Gastrocnemius medialis (tissue), 4 donors: Measurements from ENCODE around the gene PAPPA.

Experiments used
- POLR2A ChIP-seq, 2 donors: fragments of 450-650 bp; IDR thresholded peaks; one replicate each; pipeline ENCODE4 v1.6.1; 2017; ENCODE audit warnings: antibody characterized with exemption in 2 of 2, mild to moderate bottlenecking in 2 of 2, moderate library complexity in 2 of 2
- TF ChIP-seq, protein P1 (sequence below), 5 experiments: fragments of 450-650 bp in 3 of 5; fragments of 200-600 bp in 2 of 5; sonication (generic) in 2 of 5; IDR thresholded peaks in 4 of 5; conservative IDR thresholded peaks in 1 of 5; 1 replicate in 4 of 5; 2 replicates in 1 of 5; pipeline ENCODE4 v1.5.1; 2016 to 2019; ENCODE audit warnings: antibody characterized with exemption in 5 of 5, mild to moderate bottlenecking in 3 of 5, moderate library complexity in 3 of 5

DNA sequence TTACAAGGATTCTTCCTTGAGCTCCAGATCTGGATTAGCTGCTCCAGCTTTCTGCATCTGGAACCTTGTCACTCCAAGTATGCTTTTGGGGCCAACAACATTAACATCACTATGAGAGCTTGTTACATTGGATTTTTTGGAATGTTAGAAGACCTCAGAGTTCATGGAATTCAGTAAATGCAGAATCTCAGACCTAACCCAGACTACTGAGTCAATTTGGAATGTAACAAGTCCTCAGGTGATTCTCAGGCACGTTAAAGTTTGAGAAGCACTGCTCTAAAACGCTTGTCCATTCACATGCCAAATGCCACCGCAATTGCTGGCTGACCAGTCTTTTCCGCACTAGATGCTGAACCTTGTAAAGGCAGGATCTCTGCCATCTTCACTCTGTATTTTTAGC, 282.1 kb downstream of the PAPPA start:
- TF ChIP-seq, protein P1, sequence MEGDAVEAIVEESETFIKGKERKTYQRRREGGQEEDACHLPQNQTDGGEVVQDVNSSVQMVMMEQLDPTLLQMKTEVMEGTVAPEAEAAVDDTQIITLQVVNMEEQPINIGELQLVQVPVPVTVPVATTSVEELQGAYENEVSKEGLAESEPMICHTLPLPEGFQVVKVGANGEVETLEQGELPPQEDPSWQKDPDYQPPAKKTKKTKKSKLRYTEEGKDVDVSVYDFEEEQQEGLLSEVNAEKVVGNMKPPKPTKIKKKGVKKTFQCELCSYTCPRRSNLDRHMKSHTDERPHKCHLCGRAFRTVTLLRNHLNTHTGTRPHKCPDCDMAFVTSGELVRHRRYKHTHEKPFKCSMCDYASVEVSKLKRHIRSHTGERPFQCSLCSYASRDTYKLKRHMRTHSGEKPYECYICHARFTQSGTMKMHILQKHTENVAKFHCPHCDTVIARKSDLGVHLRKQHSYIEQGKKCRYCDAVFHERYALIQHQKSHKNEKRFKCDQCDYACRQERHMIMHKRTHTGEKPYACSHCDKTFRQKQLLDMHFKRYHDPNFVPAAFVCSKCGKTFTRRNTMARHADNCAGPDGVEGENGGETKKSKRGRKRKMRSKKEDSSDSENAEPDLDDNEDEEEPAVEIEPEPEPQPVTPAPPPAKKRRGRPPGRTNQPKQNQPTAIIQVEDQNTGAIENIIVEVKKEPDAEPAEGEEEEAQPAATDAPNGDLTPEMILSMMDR (IDR thresholded peaks at IDR 0.05 in 4 of 5, conservative IDR thresholded peaks at IDR 0.05 in 1 of 5) = no peak
- TF ChIP-seq POLR2A (IDR thresholded peaks at IDR 0.05) = no peak
